Keratinocyte (primary cell): Measurements from ENCODE around the gene ALOX12B.
"Not testable (repeated sequence)": the region's sequence is repeated elsewhere in the genome, so short reads cannot be mapped to it uniquely, and the experiment has no call there.

Experiments used
- CTCF ChIP-seq, 3 experiments: IDR thresholded peaks in 1 of 3; conservative IDR thresholded peaks in 1 of 3; optimal IDR thresholded peaks in 1 of 3; 2 replicates in 2 of 3; 3 replicates in 1 of 3; pipeline versions ENCODE3 to v1.5.1; 2011; ENCODE audit warnings: low read length in 3 of 3, mild to moderate bottlenecking in 3 of 3, moderate library complexity in 2 of 3, control low read depth in 1 of 3, inconsistent platforms in 1 of 3; ENCODE audit not compliant: insufficient read depth in 2 of 3; ENCODE audit errors: extremely low read depth in 1 of 3
- EZH2 ChIP-seq: IDR thresholded peaks from one replicate; pipeline ENCODE4 v1.6.1; 2012; ENCODE audit warnings: inconsistent platforms, mild to moderate bottlenecking, low read length, moderate library complexity

- TF ChIP-seq CTCF (optimal IDR thresholded peaks at IDR 0.05 in 1 of 3, IDR thresholded peaks at IDR 0.05 in 1 of 3, conservative IDR thresholded peaks at IDR 0.05 in 1 of 3; ENCODE audit: extremely low read depth in 1 of 3, insufficient read depth in 2 of 3, low read length in 3 of 3); EZH2: not testable (repeated sequence)
Measured at GRCh38 chr17:8061851-8062250, 25.7 kb downstream of the ALOX12B start.
